Left ventricle myocardium inferior (tissue), 1 donor: ENCODE results near the gene CCDC137. TPM values are rescaled to one million over a fixed set of nuclear protein-coding genes. Genes with fewer than 3 reads are reported as not detected.

Experiments used
- DNase-seq: peaks from one replicate; pipeline ENCODE4 v3.0.0-alpha.2; 2020
- H3K27ac ChIP-seq: fragments of 200-600 bp; replicated peaks from 2 replicates; pipeline ENCODE4 v1.8.0; 2021
- H3K27me3 ChIP-seq: fragments of 200-600 bp; 2 replicates; pipeline ENCODE4 v1.8.0; 2021; ENCODE audit warnings: low read depth
- H3K36me3 ChIP-seq: fragments of 200-600 bp; 2 replicates; pipeline ENCODE4 v1.8.0; 2021
- H3K4me1 ChIP-seq: fragments of 200-600 bp; 2 replicates; pipeline ENCODE4 v1.8.0; 2021
- H3K4me3 ChIP-seq: fragments of 200-600 bp; 2 replicates; pipeline ENCODE4 v1.8.0; 2021; ENCODE audit warnings: mild to moderate bottlenecking, moderate library complexity
- H3K9me3 ChIP-seq: fragments of 200-600 bp; replicated peaks from 2 replicates; pipeline ENCODE4 v1.8.0; 2021
- CTCF ChIP-seq: fragments of 200-600 bp; IDR thresholded peaks from 2 replicates; pipeline ENCODE4 v1.8.0; 2021; ENCODE audit warnings: antibody characterized with exemption, mild to moderate bottlenecking, borderline replicate concordance
- intact Hi-C: fragments of 100-400 bp; cut with micrococcal nuclease; formaldehyde crosslinking; loops from one replicate; pipeline ENCODE4 v1.11.0; 2022
- total RNA-seq: library from RNA; stranded (reverse); fragmentation: NEBNext Ultra II Directional; extraction: Animal tissue kit (Norgen Biotek cat#: 25700); gene quantifications from one replicate; pipeline ENCODE4 v1.2.1, GENCODE V29; 2021
- donor health status: DM: no; HTN: yes; CAD: no; lungs with severe emphysema.

Gene CCDC137
- total RNA-seq, 1 donor from 2014 or later: 5.6 TPM

DNA sequence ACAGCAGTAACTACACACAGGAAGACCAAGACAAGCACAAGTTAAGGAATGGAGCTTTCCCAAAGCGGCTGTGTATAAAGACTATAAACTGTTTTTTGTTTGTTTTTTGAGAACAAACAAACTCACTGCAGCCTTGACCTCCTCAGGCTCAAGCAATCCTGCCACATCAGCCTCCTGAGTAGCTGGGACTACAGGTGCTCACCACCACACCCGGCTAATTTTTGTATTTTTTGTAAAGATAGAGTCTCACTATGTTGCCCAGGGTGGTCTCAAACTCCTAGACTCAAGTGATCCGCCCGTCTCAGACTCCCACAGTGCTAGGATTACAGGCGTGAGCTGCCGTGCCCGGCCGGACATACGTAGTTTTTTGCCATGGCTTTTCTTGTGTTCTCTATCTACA lies 6.1 kb upstream of the CCDC137 start:
- intact Hi-C loops: no loop called here
- no peak for DNase-seq
- Histone ChIP-seq H3K4me1 (peaks cover 16% of the 10 kb centered on the region), H3K9me3 (no peaks in the 10 kb centered on the region), H3K4me3 (no peak overlapping the region), H3K27ac (no peak overlapping the region), H3K27me3 (no peaks in the 10 kb centered on the region), H3K36me3 (peaks cover 8% of the 10 kb centered on the region)
- TF ChIP-seq CTCF: no peak

GRCh38 chr17:81662002-81662401 lies 4.5 kb upstream of the CCDC137 start:
- intact Hi-C loops: no loop called here
- Histone ChIP-seq H3K27me3 (no peaks in the 10 kb centered on the region), H3K4me3 (no peak overlapping the region), H3K27ac (no peak overlapping the region), H3K4me1 (peaks cover 23% of the 10 kb centered on the region), H3K9me3 (no peaks in the 10 kb centered on the region), H3K36me3 (peaks cover 8% of the 10 kb centered on the region)
- no peak for DNase-seq
- no peak for TF ChIP-seq CTCF

DNA sequence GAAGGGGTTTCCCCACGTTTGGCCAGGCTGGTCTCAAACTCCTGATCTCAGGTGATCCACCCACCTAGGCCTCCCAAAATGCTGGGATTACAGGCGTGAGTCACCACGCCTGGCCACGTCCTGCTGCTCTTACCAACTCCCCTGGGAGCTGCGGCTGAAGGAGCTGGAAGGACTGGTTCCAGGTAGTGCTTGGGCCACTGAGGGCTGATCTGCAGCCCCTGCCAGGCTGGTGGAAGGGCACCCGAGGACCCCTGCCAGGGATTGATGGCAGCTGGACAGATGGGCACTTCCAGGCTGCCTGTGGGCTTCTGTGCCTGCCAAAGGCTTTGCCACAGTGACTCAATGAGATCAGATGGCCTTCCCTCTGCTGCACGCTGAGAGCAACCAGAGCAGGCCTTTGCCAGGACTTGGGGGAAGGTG lies 2.5 kb upstream of the CCDC137 start:
- no peak for DNase-seq

GRCh38 chr17:81665205-81666091 lies 1.1 kb upstream of the CCDC137 start:
- intact Hi-C loops: no loop called here
- Histone ChIP-seq H3K9me3 (no peaks in the 10 kb centered on the region), H3K27ac (peak overlapping the region; percentile 90), H3K36me3 (peaks cover 26% of the 10 kb centered on the region), H3K27me3 (no peaks in the 10 kb centered on the region), H3K4me1 (peaks cover 34% of the 10 kb centered on the region), H3K4me3 (peak overlapping the region; percentile 95)
- TF ChIP-seq CTCF: no peak
- no peak for DNase-seq

More for the DNA sequence above, 2.5 kb upstream of the CCDC137 start:
- no peak overlapping the region for H3K27ac ChIP-seq
- intact Hi-C loops: no loop called here
- TF ChIP-seq CTCF: no peak
- H3K4me1 ChIP-seq: peaks cover 34% of the 10 kb centered on the region
- H3K4me3 ChIP-seq: no peak overlapping the region
- H3K27me3 ChIP-seq: no peaks in the 10 kb centered on the region
- H3K9me3 ChIP-seq: no peaks in the 10 kb centered on the region
- peaks cover 13% of the 10 kb centered on the region for H3K36me3 ChIP-seq

DNA sequence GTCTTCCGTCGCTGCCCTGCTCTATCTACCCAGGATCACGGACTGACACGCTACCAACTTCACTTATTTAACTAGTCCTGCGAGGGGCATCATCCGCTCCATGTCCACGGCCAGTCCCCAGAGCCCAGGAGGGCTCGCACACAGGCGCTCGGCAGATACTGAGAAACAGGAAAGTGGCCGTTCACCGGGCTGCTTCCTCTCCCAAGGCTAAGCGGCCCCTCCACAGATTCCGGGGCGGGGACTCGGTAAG lies 520 bp upstream of the CCDC137 start:
- intact Hi-C loops: no loop called here
- no peaks in the 10 kb centered on the region for H3K9me3 ChIP-seq
- no peak for DNase-seq

More for the DNA sequence above, 520 bp upstream of the CCDC137 start:
- peaks cover 30% of the 10 kb centered on the region for H3K36me3 ChIP-seq
- TF ChIP-seq CTCF: no peak
- peak overlapping the region; percentile 90 for H3K27ac ChIP-seq
- peaks cover 34% of the 10 kb centered on the region for H3K4me1 ChIP-seq
- no peaks in the 10 kb centered on the region for H3K27me3 ChIP-seq
- H3K4me3 ChIP-seq: peak overlapping the region; percentile 95
